GM21619 (cell line): ENCODE data around the gene PARD3B.

Experiments
- ATAC-seq: cut with Tn5 transposase; IDR thresholded peaks from one replicate; pipeline ENCODE4 v1.9.1; 2021; ENCODE audit not compliant: unreplicated experiment

PARD3B gene

DNA sequence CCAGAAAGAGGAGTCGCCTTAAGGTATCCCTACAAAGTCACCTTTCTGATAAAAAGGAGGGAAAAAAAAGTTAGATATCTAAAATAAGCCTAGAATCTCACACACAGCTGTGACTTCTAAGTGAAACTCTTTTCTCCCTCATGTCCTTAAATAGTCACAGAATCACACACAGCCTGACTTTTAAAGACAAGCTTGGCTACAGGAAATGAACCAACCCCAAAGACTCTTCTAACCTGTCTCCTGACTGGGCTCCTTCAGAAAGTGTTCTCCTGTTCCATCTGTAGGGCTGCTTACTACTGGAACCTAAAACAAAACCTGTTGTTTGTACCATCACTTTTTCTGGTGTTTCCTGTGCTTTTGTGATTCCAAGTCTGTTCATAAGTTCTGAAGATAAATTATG, 1074.3 kb downstream of the PARD3B start:
- no peak for ATAC-seq

DNA sequence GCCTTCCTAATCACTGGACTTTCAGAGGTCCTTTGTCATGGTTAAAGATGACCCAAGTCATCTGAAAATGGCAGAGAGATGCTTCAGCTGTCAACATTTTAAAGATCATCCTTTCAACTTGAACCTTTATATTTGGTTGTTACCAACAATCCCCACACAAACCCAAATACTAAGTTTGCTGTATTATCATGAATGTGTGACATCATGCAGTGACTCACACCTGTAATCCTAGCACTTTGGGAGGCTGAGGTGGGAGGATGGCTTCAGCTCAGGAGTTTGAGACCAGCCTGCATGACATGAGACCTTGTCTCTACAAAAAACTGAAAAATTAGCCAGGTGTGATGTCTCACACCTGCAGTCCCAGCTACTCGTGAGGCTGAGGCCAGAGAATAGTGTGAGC, 1081.8 kb downstream of the PARD3B start:
- no peak for ATAC-seq

DNA sequence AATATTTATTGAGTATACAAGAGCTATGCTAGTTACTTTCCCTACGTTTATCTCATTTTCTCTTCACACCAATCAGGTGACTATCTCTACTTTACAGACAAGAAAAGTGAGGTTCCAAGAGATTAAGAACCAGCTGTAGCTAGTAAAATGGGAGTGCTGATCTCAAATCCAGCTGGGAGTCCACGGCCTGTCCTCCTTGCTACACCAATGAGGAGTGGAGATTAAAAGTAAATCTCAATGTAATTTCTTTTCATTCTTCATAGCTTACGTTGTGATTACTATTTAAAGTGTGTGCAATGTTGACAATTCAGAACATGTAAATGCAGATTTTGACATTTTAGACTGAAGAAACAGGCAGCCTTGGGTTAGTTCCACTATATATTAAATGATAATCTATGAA, 1083.1 kb downstream of the PARD3B start:
- no peak for ATAC-seq

DNA sequence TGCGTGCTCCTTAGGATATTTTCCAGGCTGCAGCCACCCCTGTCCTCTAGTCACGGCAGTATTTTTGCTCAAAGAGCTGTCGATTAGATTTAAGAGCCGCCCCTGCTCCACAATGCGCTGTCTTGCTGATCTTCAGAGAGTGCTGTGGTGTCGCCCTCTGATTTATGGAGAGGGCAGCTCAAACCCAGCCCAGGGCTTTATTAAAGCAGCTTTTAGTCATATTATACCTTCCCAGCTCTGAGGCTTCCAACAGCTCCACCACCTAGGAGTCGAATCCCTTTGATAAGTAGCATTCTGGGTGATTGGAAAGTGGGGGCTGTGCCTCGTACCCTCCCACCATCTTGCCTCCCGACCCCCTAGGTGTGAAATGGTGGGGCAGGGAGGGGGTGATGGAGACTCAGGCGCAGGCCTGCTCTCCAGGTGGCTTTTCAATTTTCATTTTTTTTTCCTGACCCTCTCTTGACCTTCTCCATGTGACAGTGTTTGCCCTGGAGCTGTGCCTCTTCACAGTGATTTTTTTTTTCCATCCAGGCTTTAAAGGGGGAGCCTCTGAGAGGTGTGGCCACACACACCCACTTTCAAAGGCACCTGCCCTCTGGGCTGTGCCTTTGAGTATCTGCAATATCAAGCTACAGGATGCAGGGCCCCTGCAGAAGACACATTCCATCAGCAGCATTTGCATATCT, 1084.0 kb downstream of the PARD3B start:
- ATAC-seq, result no peak

DNA sequence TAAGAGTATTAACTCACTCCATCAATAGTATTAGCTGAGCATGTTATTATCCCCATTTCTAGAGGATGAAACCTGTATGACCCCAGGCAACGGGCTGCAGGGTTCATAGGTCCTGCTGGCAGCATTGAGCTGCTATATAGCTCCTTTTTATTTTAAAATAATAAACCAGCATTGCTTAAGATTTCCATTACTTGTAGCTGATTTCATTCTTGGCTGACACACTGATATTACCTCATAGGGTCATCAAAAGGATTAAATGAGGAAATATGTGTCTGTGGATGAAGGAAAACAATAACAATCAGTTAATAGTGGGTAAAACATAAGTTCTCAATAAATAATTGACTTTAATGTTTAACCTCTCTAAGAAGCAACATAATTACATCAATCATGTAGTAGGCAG, 1088.7 kb downstream of the PARD3B start:
- no peak for ATAC-seq

DNA sequence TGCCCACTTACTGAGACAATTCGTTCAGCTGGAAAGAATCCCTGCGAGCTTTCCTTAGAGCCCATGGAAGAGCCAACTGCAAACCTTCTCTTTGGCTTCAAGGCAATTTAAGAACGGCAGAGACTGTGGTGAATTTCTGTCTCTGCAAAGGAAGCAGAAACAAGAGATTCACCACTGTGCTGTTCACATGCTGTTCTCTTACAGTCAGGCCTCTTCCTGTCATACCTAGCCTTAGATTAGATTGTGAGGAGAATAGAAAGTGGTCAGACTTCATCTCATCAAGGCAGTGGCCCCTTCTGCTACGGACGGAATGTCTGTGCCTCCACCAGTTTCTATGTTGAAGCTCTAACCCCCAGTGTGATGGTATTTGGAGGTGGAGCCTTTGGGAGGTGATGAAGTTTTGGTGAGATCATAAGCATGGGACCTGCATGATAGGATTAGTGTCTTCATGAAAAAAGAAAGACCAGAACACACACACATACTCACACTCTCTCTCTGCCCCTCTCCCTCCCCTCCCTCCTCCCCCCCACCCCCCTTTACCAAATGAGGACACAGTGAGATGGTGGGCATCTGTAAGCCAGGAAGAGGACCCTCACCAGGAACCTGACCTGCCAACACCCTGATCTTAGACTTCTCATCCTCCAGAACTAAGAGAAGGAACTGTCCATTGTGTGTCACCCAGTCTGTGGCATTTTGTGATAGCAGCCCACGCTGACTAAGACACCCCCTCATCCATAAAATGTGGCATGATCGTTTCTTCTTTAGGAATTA, 1091.5 kb downstream of the PARD3B start:
- no peak for ATAC-seq

DNA sequence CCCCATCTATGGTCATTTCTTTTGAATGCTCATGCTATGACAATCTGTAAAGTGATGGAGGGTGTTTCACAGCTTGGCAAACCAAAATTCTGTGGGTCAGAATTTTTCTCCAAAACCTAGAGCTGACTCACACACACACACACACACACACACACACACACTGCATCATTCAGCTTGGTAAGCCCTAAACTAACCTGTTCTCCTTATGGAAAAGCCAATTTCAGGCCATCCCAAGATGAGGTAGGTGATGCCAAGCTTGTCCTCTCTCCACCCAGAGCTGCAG, 1092.0 kb downstream of the PARD3B start:
- no peak for ATAC-seq

DNA sequence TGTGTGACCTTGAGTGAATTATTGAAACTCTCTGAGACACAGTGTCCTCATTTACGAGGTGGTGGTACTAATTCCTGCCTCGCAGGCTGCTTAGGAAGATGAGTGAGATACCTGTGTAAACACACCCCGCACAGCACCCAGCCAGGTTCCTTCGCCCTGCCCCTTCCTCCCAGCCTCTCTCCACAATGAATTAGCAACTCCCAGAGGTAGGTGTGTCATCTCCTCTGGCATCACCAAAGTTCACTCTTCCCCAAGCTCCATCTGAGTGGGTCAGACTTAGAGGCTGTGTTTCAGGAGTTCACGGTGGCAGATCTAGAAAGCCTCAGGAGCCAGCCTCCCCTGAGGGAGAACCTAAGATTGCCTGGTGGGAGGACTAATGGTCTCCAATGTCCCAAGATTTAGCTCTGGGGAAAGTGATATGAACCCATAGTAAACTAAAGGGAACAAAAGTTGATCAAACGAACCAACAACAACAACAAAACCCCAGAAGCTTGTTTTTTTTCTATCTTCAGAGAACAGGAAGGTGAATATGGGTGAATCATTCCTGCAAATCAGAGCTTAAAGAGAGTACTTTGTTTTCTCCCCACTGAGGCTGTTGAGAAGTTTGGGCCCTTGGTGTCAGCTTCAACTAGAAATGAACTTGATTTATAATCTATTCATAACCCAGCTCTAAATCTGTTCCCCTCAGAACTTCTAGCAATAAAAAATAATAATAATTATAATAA, 1092.7 kb downstream of the PARD3B start:
- ATAC-seq, result no peak

DNA sequence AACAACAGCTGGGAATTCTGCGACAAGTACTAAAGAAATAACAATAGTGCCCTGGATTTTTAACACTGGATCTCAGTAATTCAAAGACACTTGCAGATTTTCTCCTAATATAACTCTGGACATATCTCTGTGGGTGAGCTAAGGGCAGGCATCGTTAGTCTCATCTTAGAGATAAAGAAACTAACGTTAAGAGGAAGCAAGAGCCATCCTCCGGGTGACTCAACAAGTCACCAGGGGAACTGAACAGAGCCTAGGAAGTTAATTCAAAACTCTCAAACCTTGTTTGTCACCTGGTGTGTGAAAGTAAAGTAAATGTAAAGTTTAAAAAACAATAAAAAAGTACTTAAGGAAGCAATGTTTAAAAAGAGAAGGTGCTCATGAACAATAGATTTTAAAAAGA, 1095.4 kb downstream of the PARD3B start:
- ATAC-seq, result peak; percentile 56

DNA sequence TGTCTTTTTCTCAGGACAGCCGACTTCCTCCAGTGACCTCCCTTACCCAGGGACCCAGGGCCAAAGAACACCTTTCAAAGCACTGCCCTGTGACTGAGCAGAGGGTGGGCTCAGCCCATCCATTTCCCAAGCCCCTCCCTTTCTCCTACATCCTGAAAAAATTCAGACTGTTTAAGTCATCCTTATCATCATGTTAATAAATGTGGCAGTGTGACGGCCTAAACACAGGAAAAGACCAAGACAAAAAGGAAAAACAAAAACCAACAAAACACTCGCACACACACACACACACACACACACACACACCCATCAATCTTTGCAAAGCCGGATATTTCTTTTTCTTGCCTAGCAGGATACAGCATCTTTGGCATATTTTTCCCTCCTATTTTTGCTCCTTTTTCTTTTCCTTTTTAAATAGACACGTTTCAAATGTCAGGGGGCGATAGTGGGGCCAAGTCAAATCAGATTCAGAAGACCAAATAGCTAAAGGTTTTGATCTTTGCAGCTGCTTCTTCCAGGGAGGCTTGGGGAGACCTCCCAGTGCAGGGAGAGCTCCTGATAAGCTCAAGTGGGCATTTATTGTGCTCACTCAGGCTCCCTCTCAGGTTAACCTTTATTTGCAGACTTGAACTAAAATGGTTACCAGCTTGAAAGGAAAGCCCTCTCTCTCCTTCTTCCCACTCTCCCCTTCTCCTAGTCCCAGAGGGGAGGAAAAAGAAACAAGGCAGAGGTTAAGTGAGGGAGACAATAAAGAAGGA, 1097.5 kb downstream of the PARD3B start:
- ATAC-seq, result no peak

DNA sequence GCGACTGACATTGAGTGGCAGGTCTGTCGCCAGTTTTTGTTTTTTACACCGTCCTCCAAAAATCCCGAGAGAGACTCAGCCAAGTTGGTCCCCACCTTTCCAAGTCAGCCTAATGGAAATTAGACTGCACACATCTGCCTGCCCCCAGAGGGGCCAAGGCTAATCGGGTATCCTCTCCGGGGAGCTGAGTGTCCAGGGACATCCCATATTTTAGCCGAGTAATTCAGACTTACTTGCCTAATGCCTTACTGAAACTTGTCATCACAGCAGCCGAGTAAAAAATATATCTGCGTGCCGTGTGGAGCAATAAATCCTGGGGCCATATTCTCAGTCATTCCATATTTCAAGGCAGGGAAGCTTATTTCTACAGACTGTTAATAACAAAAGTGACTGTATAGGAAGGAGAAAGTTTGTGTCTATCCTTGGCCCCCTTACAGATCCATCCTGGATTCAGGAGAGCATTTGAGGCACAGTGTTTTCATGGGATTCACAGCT, 1098.2 kb downstream of the PARD3B start:
- ATAC-seq, result no peak

DNA sequence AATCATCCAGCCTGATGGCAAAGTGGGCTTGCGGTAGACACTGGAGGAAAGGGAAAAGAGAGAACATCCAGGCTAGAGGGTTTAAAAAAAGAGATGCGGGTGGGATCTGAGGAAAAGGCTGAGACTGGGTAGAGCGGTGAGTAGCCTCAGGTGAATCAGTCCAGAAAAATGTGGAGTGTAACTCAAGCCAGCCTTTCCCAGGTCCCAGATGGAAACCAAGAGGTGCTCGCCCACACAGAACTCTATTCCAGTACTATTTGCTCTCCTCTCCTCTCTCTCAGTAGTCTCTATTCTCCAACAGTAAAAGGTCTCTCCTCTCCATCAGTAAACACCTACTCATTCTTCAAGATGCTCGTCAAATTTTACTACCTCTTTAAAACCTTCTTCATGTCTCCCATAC, 1098.7 kb downstream of the PARD3B start:
- ATAC-seq, result no peak

DNA sequence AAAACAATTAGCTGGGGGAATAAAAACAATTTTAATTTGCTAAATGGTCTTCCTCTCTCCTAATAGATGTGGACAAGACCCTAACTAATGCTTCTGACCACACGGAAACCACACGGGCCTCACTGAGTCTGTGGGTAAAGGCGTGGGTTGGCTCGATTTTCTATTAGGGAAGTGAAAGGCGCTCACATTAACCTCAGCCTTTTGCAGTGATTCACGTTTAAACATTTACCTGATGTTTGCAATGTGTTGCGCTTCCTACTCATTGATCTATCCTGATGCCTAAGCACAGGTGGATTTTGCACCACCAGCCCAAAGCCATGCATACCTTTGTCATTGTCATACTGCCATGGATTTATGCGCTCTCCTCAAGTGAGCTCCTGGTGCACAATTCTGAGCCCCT, 1101.4 kb downstream of the PARD3B start:
- peak; percentile 99 for ATAC-seq

DNA sequence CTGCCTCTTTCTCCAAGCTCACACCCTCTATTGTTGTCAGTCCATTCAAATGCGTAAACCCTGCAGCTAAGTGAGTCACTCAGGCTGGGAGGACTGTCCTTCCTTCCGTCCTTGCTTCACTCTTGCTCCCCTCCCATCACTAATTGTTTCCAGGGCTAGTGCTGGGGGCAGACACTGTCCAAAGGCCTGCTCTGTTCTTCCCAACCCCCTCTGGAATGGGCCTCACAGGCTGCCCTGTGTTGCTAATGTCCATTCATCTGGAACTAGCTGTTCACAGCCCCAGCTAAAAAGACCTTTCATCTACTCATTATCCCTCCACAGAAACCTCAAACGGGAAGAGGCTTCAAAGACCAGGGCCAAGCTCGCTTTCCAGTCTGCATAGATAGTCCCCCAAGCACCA, 1105.2 kb downstream of the PARD3B start:
- no peak for ATAC-seq

DNA sequence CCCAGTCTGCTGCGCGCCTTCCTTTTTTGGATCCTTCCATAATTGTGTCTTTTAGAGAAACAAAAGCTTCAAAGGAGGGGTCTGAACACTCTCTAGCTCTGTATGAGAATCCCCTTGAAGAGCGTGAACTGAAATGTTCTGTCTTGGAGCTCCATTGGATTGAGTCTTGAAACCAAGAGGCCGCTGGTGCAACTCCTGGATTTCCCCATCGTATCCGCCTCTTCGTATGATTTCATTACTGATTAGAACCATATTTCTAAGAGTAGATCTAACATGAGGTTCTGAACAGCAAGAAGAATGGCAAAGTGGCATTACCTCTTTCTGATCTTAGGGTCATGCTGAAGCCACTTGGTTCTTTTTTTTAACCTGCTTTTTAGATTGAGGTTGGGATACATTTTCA, 1105.7 kb downstream of the PARD3B start:
- ATAC-seq, result no peak

DNA sequence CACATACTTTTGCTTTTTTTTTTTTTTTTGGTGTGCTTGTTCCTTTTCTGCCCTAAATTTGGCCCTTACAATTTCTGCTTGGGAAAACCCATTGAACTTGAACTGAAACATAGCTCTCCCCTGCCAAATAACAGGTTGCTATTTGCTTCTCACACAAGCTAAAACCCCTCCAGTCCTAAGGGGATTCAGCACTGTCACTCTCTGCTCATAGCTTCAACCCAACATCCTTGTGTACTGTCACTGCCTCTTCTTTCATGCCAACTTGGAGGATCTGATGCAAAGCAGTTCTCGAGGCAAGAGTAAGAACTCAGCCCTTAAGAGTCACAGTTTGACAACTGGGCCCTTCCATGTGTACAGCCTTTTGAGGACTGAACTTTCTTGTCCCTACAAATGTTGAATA, 1106.4 kb downstream of the PARD3B start:
- no peak for ATAC-seq

DNA sequence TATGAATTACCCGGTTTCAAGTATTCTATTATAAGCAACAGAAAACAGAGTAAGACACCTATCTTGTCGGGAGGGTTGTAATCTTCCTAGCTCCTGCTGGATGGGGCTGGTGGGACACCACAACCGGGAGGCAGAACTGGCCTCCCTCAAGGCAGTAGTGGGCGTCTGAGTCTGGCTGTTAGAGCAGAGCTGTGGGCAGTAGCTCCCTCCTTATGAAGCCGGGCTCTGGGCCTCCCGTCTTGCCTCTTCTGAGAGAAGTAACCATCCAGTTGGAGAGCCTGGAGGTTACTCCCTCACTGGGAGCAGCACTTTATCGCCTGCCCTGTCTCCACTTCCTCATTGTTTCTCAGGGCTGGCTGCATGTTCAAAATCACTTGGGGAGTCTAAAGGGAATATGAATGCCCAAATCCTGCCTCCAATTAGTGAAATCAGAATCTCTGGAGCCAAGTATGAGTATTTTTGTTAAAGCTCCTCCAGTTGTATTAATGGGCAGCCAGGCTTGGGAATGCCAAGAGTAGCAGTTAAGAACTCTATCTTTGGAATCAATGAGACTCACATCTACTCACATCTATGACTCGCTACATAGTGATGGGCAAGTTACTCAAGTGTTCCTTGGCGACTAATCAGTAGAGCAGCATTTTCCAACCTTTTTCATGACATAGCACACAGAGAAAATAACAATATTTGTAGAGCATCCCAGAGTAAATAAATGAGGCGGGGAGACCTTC, 1109.8 kb downstream of the PARD3B start:
- no peak for ATAC-seq

DNA sequence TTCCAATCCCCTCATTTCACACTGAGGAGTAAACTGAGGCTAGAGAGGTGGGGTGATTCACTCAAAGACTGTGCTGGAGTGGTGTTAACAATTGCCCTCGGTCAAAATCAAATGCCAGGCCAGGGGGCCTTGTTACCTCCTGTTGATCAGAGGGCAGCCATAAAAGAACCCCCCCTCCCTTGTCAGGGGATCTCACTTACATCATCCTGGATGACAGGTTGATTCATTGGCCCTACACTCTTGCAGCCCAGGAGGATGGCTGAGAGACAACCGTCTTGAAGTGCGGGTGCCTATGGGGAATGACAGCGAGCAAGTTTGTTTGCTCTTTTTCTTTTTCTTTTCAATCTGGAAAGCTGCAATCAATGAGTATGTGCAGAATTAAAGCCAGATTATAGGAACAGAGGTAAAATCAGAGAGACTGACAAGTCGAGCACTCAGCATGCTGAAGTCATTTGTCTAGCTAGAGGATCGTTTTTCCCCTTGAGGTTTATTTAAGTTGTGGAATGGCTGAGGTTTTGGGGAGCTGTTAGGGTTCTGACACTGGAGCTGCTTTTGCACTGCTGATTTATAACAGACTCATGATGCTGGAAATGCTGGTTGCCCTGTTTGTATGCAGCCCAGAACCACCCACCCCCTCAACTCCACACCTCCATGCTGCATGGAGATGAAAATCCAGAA, 1110.6 kb downstream of the PARD3B start:
- no peak for ATAC-seq

DNA sequence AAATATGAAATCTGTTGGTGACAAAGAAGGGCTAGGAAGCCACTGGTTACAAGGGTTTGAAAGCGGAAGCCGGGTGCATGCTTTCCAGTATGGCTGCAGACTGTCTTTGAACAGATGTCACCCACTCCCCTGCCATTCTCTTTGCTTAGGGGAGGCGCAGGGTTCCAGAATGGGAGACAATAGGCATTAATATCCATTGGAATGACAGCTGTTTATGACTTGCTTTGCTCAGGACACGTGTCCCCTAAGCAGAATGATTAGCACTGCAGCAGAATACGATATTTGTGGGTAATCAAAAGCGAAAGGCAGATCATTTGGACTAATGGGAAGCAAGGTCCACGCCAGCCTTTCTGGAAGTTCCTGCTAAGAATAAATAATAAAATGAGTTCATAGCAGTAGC, 1111.2 kb downstream of the PARD3B start:
- ATAC-seq, result no peak

DNA sequence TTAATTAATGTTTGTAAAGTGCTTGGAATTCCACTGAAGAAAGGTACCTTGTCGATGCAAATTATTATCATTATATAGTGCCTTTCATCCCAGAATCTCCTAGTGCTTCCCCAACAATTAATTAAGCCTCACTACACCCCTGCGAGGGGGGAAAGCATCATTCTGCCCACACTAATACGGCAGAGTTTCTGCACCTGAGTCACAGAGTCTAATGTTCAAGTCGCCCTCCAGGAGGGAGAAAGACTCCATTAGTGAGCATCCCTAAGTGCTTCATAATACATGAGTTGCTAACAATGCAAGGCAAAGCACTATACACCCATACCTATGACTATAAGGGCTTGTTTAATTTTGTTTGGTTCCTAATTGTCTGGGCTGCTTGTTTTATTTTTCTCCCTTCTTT, 1111.7 kb downstream of the PARD3B start:
- ATAC-seq, result no peak
